DND-41 (cell line): ENCODE measurements around the gene PRKCE.

Experiments used
- ATAC-seq: fragments of 200-7000 bp; cut with Tn5 transposase; 3 replicates; pipeline ENCODE4 v1.9.1; 2021; ENCODE audit warnings: low read depth; ENCODE audit not compliant: insufficient read depth
- DNase-seq: peaks from one replicate; pipeline ENCODE4 v3.0.0-alpha.2; 2020
- H2AFZ ChIP-seq: 2 replicates; pipeline ENCODE4 v1.6.0; 2012; ENCODE audit warnings: low read depth, low read length
- H3K27ac ChIP-seq: 2 replicates; pipeline ENCODE4 v1.5.1; 2012; ENCODE audit warnings: low read length, inconsistent platforms
- H3K27me3 ChIP-seq: fragments of 200-600 bp; sonication (generic); 2 replicates; pipeline ENCODE4 v1.6.0; 2012; ENCODE audit warnings: low read length, mild to moderate bottlenecking, inconsistent platforms; ENCODE audit not compliant: insufficient read depth, poor library complexity
- H3K36me3 ChIP-seq: 2 replicates; pipeline ENCODE4 v1.5.1; 2012; ENCODE audit warnings: low read length, inconsistent platforms; ENCODE audit not compliant: insufficient read depth
- H3K4me1 ChIP-seq: 2 replicates; pipeline ENCODE4 v1.5.1; 2012; ENCODE audit warnings: mild to moderate bottlenecking, low read length; ENCODE audit not compliant: insufficient read depth
- H3K4me2 ChIP-seq: 2 replicates; pipeline ENCODE4 v1.6.0; 2012; ENCODE audit warnings: mild to moderate bottlenecking, moderate library complexity, low read length, inconsistent platforms; ENCODE audit not compliant: insufficient read depth
- H3K4me3 ChIP-seq, 2 experiments: fragments of 200-600 bp in 1 of 2; shearing (Covaris generic) in 1 of 2; 2 replicates each; pipeline ENCODE4 v1.5.1; 2012 to 2016; ENCODE audit warnings: inconsistent platforms in 2 of 2, low read length in 2 of 2, mild to moderate bottlenecking in 2 of 2, low read depth in 1 of 2, moderate library complexity in 1 of 2
- H3K79me2 ChIP-seq: 2 replicates; pipeline ENCODE4 v1.6.0; 2012; ENCODE audit warnings: low read length, inconsistent platforms; ENCODE audit not compliant: insufficient read depth
- H3K9ac ChIP-seq: 2 replicates; pipeline ENCODE4 v1.6.0; 2012; ENCODE audit warnings: low read depth, mild to moderate bottlenecking, inconsistent platforms, low read length, moderate library complexity
- H3K9me3 ChIP-seq: 2 replicates; pipeline ENCODE4 v1.5.1; 2012; ENCODE audit warnings: low read length, moderate library complexity, mild to moderate bottlenecking, inconsistent platforms; ENCODE audit not compliant: insufficient read depth, severe bottlenecking
- H4K20me1 ChIP-seq: 2 replicates; pipeline ENCODE4 v1.6.0; 2012; ENCODE audit warnings: low read length; ENCODE audit not compliant: insufficient read depth
- EZH2 ChIP-seq: IDR thresholded peaks from 3 replicates; pipeline ENCODE4 v1.6.1; 2012; ENCODE audit warnings: borderline replicate concordance, low read depth, mild to moderate bottlenecking, moderate library complexity, low read length, inconsistent platforms; ENCODE audit not compliant: severe bottlenecking
- TF ChIP-seq, protein P1 (sequence below): IDR thresholded peaks from 2 replicates; pipeline ENCODE4 v1.5.1; 2012; ENCODE audit warnings: borderline replicate concordance, low read length, moderate library complexity, mild to moderate bottlenecking; ENCODE audit not compliant: poor library complexity, severe bottlenecking; ENCODE audit errors: extremely low read depth

PRKCE gene

DNA sequence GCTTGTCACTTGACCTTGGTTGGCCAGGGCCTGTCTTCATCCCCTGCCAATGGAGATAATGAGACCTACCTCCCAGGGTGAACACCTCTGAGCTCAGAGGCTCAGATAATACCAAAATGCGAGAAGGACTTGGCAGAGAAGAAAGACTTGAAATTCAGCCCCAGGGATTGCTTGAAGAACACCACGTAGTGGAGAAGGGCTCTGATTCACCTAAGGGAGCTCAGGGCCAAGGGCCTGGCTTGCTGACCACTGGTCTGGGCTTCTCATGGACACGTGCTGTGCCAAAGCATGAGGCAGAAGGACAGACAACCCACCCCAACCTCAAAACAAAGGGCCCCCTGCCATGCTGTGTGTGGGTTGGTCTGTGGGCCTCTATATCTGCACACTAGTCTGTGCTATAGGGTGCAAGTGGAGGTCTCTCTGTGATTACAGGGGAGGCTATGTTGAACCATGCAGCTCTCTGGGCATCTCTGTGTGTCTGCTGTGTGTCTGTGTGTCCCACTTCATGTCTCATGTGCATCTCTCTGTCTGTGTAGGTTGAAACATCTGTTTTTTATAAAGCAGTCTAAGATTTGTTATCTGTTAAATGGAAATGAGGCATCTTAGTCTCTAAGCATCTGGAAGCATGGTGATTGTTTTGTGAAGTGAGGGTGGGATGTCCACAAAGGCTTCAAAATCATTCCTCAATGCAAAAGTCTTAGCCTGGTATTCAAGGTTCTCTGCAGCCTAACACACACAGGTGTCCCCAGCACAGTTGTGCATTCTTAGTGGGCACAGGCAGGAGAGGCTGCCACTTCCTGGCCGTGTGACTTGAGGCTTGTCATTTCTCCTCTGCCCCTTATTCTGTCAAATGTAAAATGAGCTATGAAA is 584.8 kb downstream of the PRKCE start:
- Histone ChIP-seq H3K27ac (peak overlapping the region; percentile 71), H2AFZ (peak overlapping the region; percentile 61), H4K20me1 (no peaks in the 10 kb centered on the region), H3K36me3 (no peaks in the 10 kb centered on the region), H3K9ac (0 out of 2 replicates have a peak overlapping the region, but pooled peaks have one; percentile 11), H3K79me2 (no peaks in the 10 kb centered on the region), H3K4me1 (peaks cover 36% of the 10 kb centered on the region), H3K4me2 (peak overlapping the region; percentile 15; the same call in 1 of the 2 replicates), H3K27me3 (no peaks in the 10 kb centered on the region), H3K9me3 (no peaks in the 10 kb centered on the region), H3K4me3 (no peak overlapping the region)
- TF ChIP-seq, protein P1, sequence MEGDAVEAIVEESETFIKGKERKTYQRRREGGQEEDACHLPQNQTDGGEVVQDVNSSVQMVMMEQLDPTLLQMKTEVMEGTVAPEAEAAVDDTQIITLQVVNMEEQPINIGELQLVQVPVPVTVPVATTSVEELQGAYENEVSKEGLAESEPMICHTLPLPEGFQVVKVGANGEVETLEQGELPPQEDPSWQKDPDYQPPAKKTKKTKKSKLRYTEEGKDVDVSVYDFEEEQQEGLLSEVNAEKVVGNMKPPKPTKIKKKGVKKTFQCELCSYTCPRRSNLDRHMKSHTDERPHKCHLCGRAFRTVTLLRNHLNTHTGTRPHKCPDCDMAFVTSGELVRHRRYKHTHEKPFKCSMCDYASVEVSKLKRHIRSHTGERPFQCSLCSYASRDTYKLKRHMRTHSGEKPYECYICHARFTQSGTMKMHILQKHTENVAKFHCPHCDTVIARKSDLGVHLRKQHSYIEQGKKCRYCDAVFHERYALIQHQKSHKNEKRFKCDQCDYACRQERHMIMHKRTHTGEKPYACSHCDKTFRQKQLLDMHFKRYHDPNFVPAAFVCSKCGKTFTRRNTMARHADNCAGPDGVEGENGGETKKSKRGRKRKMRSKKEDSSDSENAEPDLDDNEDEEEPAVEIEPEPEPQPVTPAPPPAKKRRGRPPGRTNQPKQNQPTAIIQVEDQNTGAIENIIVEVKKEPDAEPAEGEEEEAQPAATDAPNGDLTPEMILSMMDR: no peak
- TF ChIP-seq EZH2: no peak
- ATAC-seq (peak; percentile 94), DNase-seq (peak; percentile 65)

DNA sequence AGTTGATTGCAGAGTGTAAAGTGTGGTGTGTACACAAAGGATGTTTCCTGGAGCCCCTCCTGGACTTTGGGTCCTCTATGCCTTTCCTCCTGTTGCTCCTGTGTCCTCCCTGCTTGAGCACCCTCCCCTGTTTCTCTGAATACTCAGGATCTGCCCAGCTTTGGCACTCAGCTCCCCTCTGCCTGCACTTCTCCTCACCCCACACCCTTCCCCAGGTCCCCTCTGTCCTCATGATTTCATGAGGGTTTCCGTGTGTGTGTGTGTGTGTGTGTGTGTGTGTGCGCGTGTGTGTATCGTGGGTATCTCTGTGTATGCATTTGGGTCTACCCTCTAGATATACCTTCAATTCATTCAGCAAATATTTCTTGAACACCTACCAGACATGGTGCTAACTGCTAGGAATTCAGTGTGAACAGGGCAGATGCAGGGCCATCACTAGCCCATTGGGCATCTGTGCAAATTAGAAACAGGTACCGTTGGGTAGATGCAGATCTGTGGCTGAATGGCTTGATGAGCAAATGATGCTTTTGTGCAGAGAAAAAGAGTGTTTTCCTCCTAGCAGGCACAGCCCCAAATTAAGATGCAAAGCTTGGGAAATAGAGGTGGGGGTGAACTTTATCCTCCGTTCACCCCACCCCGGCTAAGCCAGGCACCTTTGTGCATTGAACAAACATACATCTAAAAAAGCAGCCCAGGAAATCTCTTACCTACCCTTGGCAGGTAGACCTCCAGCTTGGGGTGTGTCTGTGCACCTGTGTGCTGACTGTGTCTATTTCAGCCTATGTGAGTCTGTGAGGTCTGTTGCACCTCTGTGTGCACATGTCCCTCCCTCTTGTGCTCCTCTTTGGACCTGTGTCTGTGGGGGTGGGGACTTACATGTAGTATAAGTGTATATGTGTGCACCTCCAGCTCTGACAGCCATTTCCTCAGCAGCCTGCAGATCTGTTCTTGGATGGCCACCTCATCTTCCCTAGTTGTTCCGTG is 585.7 kb downstream of the PRKCE start:
- H4K20me1 ChIP-seq: no peaks in the 10 kb centered on the region
- no peaks in the 10 kb centered on the region for H3K79me2 ChIP-seq
- no peaks in the 10 kb centered on the region for H3K36me3 ChIP-seq
- peak overlapping the region; percentile 11; the same call in 1 of the 2 replicates for H3K9ac ChIP-seq
- peak overlapping the region; percentile 71 for H3K27ac ChIP-seq
- H3K4me2 ChIP-seq: peak overlapping the region; percentile 15; the same call in 1 of the 2 replicates
- peak overlapping the region; percentile 61 for H2AFZ ChIP-seq
- H3K4me1 ChIP-seq: peaks cover 36% of the 10 kb centered on the region
- H3K4me3 ChIP-seq: no peak overlapping the region
- H3K9me3 ChIP-seq: no peaks in the 10 kb centered on the region
- ATAC-seq (peak; percentile 52; the same call in 2 of the 3 replicates), DNase-seq (no peak)
- no peaks in the 10 kb centered on the region for H3K27me3 ChIP-seq
- TF ChIP-seq, protein P1: no peak
- TF ChIP-seq EZH2: no peak
